Subcutaneous adipose tissue (tissue), 4 donors: ENCODE data around the gene VSTM5. TPM values are rescaled to one million over a fixed set of nuclear protein-coding genes. Genes with fewer than 3 reads are reported as not detected.

ENCODE experiments used
- total RNA-seq, 4 donors: library from RNA; depleted of rRNA; stranded (reverse); fragments of >200 nt; gene quantifications; one replicate each; pipeline ENCODE4 v1.1.0, GENCODE V29; 2016
- TF ChIP-seq, protein P1 (sequence below): fragments of 450-650 bp; IDR thresholded peaks from one replicate; pipeline ENCODE4 v1.5.1; 2016; ENCODE audit warnings: low read depth, mild to moderate bottlenecking, control low read depth, antibody characterized with exemption, moderate library complexity

VSTM5 gene
- total RNA-seq, 4 donors from 2014 or later = not detected

DNA sequence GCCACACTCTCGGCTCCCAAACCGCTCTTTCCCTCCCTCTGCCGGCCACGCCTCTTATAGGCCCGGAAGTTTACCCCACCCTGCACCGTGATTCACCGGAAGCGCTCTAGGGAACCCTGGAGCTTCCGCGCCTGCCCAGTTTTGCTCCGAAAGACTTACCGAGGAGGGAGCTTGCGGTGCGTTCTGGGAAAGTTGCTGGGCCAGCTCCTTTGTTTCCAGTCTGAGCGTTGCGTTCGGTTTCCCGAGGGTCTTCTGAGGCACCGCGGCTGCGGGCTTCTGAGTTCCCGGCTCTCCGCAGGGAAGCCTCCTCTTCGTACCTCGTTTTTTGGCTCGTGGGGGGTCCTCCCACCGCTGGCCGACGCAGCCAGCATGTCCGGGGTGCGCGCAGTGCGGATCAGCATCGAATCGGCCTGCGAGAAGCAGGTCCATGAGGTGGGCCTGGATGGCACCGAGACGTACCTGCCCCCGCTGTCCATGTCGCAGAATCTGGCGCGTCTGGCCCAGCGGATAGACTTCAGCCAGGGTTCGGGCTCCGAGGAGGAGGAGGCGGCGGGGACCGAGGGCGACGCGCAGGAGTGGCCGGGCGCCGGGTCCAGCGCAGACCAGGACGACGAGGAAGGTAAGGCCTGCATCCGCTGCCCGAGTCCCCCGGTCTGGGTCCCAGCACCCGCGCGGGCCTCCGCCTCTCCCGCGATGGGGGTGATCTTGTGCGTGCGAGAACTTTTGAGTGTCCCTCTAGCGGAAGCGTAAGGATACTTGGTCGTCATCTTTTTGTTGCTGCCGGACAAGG, 66.1 kb downstream of the VSTM5 start, which contains the start of gene MED17:
MED17 (plus strand) TSS at position 138 of the 790 bp plus-strand sequence; CDS start at position 370, 232 bp downstream.
- TF ChIP-seq, protein P1, sequence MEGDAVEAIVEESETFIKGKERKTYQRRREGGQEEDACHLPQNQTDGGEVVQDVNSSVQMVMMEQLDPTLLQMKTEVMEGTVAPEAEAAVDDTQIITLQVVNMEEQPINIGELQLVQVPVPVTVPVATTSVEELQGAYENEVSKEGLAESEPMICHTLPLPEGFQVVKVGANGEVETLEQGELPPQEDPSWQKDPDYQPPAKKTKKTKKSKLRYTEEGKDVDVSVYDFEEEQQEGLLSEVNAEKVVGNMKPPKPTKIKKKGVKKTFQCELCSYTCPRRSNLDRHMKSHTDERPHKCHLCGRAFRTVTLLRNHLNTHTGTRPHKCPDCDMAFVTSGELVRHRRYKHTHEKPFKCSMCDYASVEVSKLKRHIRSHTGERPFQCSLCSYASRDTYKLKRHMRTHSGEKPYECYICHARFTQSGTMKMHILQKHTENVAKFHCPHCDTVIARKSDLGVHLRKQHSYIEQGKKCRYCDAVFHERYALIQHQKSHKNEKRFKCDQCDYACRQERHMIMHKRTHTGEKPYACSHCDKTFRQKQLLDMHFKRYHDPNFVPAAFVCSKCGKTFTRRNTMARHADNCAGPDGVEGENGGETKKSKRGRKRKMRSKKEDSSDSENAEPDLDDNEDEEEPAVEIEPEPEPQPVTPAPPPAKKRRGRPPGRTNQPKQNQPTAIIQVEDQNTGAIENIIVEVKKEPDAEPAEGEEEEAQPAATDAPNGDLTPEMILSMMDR = no peak

DNA sequence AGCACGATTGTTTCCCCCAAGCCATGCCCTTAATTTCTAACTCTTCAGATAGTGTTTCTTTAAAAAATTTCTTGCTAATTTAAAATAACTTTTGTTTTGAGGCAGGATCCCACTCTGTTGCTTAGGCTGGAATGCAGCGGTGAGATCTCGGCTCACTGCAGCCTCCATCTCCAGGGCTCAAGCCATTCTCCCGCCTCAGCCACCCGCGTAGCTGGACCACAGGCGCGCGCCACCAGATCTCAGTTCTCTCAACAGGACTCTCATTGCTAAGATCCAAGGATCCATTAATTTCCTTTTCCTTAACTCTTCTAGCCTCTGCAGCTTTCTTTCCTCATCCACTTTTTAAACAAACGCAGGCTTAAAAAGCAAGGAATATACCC, 66.7 kb downstream of the VSTM5 start:
- TF ChIP-seq, protein P1 = no peak

DNA sequence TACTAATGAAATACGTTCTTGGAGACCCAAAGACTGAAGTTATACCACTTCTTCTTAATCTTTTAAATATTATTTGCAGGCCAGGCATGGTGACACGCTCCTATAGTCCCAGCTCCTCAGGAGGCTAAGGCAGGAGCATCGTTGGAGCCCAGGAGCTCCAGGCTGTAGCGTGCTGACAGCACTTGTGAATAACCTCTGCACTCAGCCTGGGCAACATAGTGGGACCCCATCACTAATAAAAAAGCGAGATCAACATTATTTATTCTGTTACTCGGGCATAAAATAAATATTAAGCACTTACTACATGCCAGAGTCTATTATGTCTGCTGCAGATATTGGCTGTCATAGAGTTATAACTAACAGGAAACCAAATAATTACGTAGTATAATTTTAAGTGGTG, 67.1 kb downstream of the VSTM5 start:
- TF ChIP-seq, protein P1 = no peak

DNA sequence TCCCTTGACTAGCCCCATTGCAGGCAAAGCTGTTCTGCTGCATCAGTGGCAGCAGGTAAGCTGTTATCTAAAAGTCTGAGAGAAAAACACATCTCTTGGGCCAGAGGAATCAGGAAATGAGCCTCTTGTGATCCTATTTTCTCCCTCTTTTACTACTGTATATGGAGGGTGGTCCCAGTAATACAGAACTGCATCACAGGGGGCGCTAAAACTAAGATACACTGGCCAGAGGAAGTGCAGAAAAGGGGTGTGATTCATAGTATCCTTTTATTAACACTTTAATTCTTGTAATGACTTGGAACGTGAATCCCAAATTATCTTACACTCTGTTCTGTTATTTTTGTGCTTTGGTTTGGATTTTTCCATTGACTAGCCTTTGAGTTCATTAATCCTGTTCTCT, 75.1 kb downstream of the VSTM5 start:
- TF ChIP-seq, protein P1 = no peak

DNA sequence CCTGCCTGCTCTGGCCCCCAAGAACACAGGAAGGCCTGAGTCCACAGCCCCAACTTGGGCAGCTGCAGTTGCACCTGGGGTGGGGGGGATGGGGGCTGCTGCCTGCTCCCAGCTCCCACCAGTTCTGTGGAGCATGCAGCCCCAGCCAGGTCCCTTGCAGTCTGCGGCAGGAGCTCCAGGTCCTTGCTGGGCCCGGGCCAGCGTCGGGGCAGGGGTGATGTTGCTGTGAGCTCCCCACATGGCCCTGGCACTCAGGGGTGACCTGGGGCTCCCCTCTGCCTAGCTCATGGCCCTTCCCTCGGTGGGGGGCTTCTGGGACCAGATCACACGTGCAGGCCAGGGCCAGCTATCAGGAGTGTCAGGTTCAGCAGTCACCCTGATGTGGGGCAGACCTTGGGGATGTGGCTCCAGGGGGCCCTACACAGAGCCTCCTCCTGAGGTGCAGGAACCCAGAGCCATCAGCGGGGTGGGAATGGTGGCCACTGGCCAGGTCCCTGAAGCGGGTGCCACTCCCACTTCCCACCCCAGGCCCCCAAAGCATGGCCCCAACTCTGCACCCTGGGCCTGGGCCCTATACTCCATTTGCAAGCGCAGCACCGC, 76.7 kb downstream of the VSTM5 start:
- TF ChIP-seq, protein P1 = no peak

DNA sequence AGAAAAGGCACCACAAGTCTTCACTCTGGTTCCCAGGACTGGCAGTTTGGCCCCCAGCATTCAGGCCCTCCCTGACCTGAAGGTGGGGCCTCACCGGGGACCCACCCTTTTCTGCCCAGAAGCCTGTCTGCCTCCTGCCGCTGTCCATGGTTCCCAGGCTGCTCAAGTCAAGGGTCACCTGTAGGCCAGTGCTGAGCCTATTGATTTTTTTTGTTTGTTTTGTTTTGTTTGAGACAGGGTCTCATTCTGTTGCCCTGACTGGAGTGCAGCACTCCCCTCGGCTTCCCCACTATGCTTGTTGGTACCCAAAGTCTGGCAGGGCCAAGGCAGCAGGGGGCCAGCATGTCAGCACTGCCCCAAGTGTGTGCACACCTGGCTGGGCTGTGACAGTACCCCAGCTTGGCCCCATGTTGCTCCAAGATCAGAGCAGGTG, 77.4 kb downstream of the VSTM5 start:
- TF ChIP-seq, protein P1 = no peak

DNA sequence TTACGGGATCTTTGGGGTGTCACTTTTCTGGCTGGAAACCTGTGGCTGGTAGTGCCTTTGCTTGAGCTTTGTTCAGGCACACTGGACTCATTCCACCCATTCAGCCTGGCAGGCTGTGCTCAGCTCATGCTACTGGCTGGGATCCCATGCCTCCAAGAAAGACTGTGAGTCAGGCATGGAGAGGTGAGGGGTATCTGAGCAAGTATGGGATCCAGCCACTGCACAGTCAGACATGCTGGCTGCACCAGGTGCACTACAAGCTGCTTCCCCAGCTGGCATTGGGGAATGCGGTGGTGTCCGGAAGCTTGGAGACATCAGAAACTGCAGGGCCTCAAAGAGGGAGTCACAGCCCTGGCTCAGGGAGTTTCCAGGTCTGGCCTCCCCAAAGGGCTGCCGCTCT, 78.3 kb downstream of the VSTM5 start:
- TF ChIP-seq, protein P1 = no peak
